Pancreas (tissue), 10 donors: ENCODE data around the gene B3GNT2. TPM values are rescaled to one million over a fixed set of nuclear protein-coding genes. Genes with fewer than 3 reads are reported as not detected.

Experiments
- ATAC-seq, 4 donors: fragments of 200-7000 bp; cut with Tn5 transposase; one replicate each; pipeline versions ENCODE4 v1.8.0 to v1.9.1; 2020; ENCODE audit warnings: mild to moderate bottlenecking in 4 of 4, moderate library complexity in 4 of 4
- DNase-seq, 6 donors: peaks; one replicate each; pipeline ENCODE4 v3.0.0-alpha.2; 2020
- FAIRE-seq: peaks from 2 replicates; lab custom pipeline; 2012; peaks lifted over from hg19 to GRCh38; lab: Jason Lieb, UNC
- H3K27ac ChIP-seq, 4 donors: fragments of 200-600 bp; sonication (generic); 1 replicate in 3 of 4; 2 replicates in 1 of 4; pipeline versions ENCODE4 v1.5.0 to v1.8.0; 2020
- H3K27me3 ChIP-seq, 4 donors: fragments of 200-600 bp; one replicate each; pipeline ENCODE4 v1.8.0; 2021
- H3K36me3 ChIP-seq, 3 donors: fragments of 200-600 bp; sonication (generic) in 1 of 3; one replicate each; pipeline versions ENCODE4 v1.5.0 to v1.8.0; 2020 to 2021
- H3K4me1 ChIP-seq, 3 donors: fragments of 200-600 bp; one replicate each; pipeline ENCODE4 v1.8.0; 2021
- H3K4me3 ChIP-seq, 4 donors: fragments of 200-600 bp; sonication (generic) in 2 of 4; one replicate each; pipeline versions ENCODE4 v1.5.0 to v1.8.0; 2020 to 2021
- H3K9me3 ChIP-seq, 4 donors: fragments of 200-600 bp; one replicate each; pipeline ENCODE4 v1.8.0; 2021
- CTCF ChIP-seq, 4 donors: fragments of 200-600 bp; sonication (generic) in 3 of 4; IDR thresholded peaks; one replicate each; pipeline versions ENCODE4 v1.5.0 to v1.8.0; 2021; ENCODE audit warnings: antibody characterized with exemption in 4 of 4
- WGBS, 2 donors: extraction: QIAGEN DNeasy Blood & Tissue Kit; methylation state at CpG; one replicate each; pipeline ENCODE4 v1.1.7; 2013; 5-methylcytosine and 5-hydroxymethylcytosine counted together
- intact Hi-C, 3 donors: fragments of 100-400 bp; cut with DNase I; formaldehyde crosslinking; loops; one replicate each; pipeline versions ENCODE4 v1.11.1 to v1.14.2; 2022
- polyA plus RNA-seq, 2 donors: library from polyadenylated mRNA; stranded (reverse); fragments of 200-250 nt; gene quantifications; one replicate each; pipeline ENCODE4 v1.2.3, GENCODE V29; 2013
- total RNA-seq, 6 donors: library from RNA; stranded (reverse); fragmentation: NEBNext Ultra II Directional in 4 of 6; extraction: Animal tissue kit (Norgen Biotek cat#: 25700) in 4 of 6; gene quantifications; one replicate each; pipeline versions ENCODE4 v1.2.1 to v1.2.4, GENCODE V29; 2021 to 2023
- donor health status: healthy with polysubstance abuse.
- donor health status: DM: no; HTN: no; CAD: no; lungs with moderate emphysema.
- donor health status: DM: no; HTN: no; CAD: no.
- donor health status: control.
- donor health status: control.
- donor health status: Bipolar disorder and iron deficiency.
- donor health status: DM: yes; HTN: yes; CAD: no.
- donor health status: DM: no; HTN: no; CAD: no.
- donor health status: DM: no; HTN: no; CAD: no.
- donor health status: DM: yes; HTN: yes; CAD: no.

B3GNT2 gene
- total and polyA plus RNA-seq, 8 donors, result 3.7 to 15.4 (median 11.2) TPM

DNA sequence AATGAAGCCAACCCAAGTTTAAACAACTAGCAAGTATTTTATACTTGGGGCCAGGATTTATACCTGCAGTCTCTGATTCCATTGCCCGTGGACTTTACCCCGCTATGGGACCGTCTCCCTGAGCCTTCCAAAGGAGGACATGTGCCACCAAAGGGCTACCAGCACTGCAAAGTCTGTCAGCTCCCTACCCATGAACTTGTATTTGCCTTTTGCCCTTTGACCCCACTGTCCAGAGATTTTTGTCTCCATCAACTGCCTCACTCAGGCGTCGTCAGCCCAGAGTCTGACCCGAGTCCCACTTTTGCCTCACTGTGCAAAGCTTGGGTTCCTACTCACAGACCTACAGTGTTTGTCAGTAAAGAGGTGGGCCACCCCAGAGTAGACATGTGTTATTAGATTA, 40.6 kb downstream of the B3GNT2 start:
- no peaks in the 10 kb centered on the region for H3K27me3 ChIP-seq
- DNase-seq, result no peak
- H3K4me1 ChIP-seq, result no peaks in the 10 kb centered on the region
- no peak for FAIRE-seq
- no peaks in the 10 kb centered on the region for H3K36me3 ChIP-seq
- H3K27ac ChIP-seq, result no peak overlapping the region
- no peak for TF ChIP-seq CTCF (IDR thresholded peaks at IDR 0.05)
- 96 to 98% methylated on average over 6 of the region's 6 CpGs for WGBS, 2 donors
- H3K4me3 ChIP-seq, result no peak overlapping the region
- intact Hi-C loops, result no loop called here
- no peaks in the 10 kb centered on the region for H3K9me3 ChIP-seq
- no peak for ATAC-seq

DNA sequence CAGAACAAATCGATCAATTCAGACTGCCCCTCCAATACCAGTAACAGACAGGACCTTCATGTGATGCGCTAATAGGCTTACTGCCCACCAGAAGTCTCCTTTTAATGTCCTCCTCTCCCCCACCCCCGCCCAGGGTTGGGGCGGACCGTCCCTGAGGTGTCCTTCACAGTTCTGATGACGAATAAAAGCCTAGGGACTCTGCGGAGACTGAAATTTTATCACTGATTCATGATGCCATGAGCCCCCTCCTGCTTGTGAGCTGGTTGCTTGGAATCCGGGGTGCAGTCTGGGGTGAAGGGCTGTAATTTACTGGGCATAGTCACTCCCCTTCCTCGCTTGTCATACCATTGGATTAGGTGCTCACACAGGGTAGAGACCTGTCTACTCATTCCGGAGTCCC, 42.3 kb downstream of the B3GNT2 start:
- Histone ChIP-seq H3K9me3 (no peaks in the 10 kb centered on the region), H3K4me1 (no peaks in the 10 kb centered on the region), H3K36me3 (no peaks in the 10 kb centered on the region), H3K27ac (no peak overlapping the region), H3K4me3 (no peak overlapping the region), H3K27me3 (no peaks in the 10 kb centered on the region)
- intact Hi-C loops, result no loop called here
- WGBS, 2 donors, result 94 to 98% methylated on average over 10 of the region's 10 CpGs
- no peak for TF ChIP-seq CTCF (IDR thresholded peaks at IDR 0.05)
- DNase-seq, result no peak
- no peak for FAIRE-seq
- no peak for ATAC-seq

DNA sequence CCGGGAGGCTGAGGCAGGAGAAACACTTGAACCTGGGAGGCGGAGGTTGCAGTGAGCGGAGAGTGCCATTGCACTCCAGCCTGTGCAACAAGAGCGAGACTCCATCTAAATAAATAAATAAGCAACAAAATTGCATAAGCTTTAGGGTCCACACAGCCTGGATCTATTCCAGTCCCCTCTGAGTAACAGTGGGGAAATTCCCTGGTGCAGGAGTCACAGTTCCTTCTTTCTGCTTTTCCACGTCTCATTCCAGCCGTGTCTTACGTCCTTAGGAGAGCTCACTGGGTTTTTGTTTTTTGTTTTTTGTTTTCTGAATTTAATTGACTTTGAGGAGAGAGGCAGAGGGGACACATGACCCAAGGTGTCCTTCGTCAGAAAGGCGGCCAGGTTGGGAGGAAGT, 44.6 kb downstream of the B3GNT2 start:
- Histone ChIP-seq H3K36me3 (no peaks in the 10 kb centered on the region), H3K27me3 (no peaks in the 10 kb centered on the region), H3K4me3 (no peak overlapping the region), H3K9me3 (no peaks in the 10 kb centered on the region), H3K4me1 (no peaks in the 10 kb centered on the region), H3K27ac (no peak overlapping the region)
- WGBS, 2 donors, result 92 to 96% methylated on average over 9 of the region's 9 CpGs
- intact Hi-C loops, result no loop called here
- no peak for DNase-seq
- no peak for ATAC-seq
- no peak for TF ChIP-seq CTCF (IDR thresholded peaks at IDR 0.05)
- no peak for FAIRE-seq

- Histone ChIP-seq H3K4me1 (no peaks in the 10 kb centered on the region), H3K27ac (no peak overlapping the region), H3K36me3 (no peaks in the 10 kb centered on the region), H3K4me3 (no peak overlapping the region), H3K27me3 (no peaks in the 10 kb centered on the region), H3K9me3 (no peaks in the 10 kb centered on the region)
- DNase-seq (no peak), FAIRE-seq (no peak), ATAC-seq (no peak)
- TF ChIP-seq CTCF (IDR thresholded peaks at IDR 0.05), result no peak
- WGBS, 2 donors, result 91 to 92% methylated on average over 6 of the region's 6 CpGs
- intact Hi-C loops, result no loop called here
These were observed 48.1 kb downstream of the B3GNT2 start for GRCh38 chr2:62243983-62244382.

- intact Hi-C loops, result no loop called here
- no peak for DNase-seq
- Histone ChIP-seq H3K4me1 (no peaks in the 10 kb centered on the region), H3K36me3 (no peaks in the 10 kb centered on the region), H3K4me3 (no peak overlapping the region), H3K9me3 (no peaks in the 10 kb centered on the region), H3K27ac (no peak overlapping the region), H3K27me3 (no peaks in the 10 kb centered on the region)
- ATAC-seq, result no peak
- WGBS, 2 donors, result 83 to 85% methylated on average over 3 of the region's 3 CpGs
- FAIRE-seq, result no peak
- TF ChIP-seq CTCF (IDR thresholded peaks at IDR 0.05), result no peak
These were observed 52.3 kb downstream of the B3GNT2 start for GRCh38 chr2:62248226-62248625.
